Psoas muscle (tissue), 8 donors: ENCODE data around the gene CUL7. TPM values are rescaled to one million over a fixed set of nuclear protein-coding genes. Genes with fewer than 3 reads are reported as not detected.

ENCODE experiments used
- ATAC-seq, 4 donors: fragments of 200-7000 bp; cut with Tn5 transposase; one replicate each; pipeline ENCODE4 v1.9.1; 2020; ENCODE audit warnings: moderate library complexity in 3 of 4, mild to moderate bottlenecking in 2 of 4
- DNase-seq, 2 donors: peaks; one replicate each; pipeline ENCODE4 v3.0.0-alpha.2; 2020
- H3K27ac ChIP-seq: fragments of 200-600 bp; one replicate; pipeline ENCODE4 v1.8.0; 2022
- H3K27me3 ChIP-seq, 3 donors: fragments of 200-600 bp in 1 of 3; one replicate each; pipeline versions ENCODE4 v1.6.1 to v1.8.0; 2013 to 2022; ENCODE audit warnings: low read length in 2 of 3, mild to moderate bottlenecking in 2 of 3, moderate library complexity in 1 of 3; ENCODE audit not compliant: insufficient read depth in 3 of 3
- H3K36me3 ChIP-seq, 2 donors: fragments of 200-600 bp in 1 of 2; one replicate each; pipeline versions ENCODE4 v1.6.1 to v1.8.0; 2013 to 2022; ENCODE audit warnings: low read depth in 1 of 2, mild to moderate bottlenecking in 1 of 2, moderate library complexity in 1 of 2; ENCODE audit not compliant: insufficient read depth in 1 of 2
- H3K4me1 ChIP-seq: fragments of 200-600 bp; one replicate; pipeline ENCODE4 v1.8.0; 2022
- H3K4me3 ChIP-seq: fragments of 200-600 bp; one replicate; pipeline ENCODE4 v1.8.0; 2022; ENCODE audit warnings: mild to moderate bottlenecking
- H3K9me3 ChIP-seq: fragments of 200-600 bp; one replicate; pipeline ENCODE4 v1.8.0; 2022
- CTCF ChIP-seq: fragments of 200-600 bp; IDR thresholded peaks from one replicate; pipeline ENCODE4 v1.8.0; 2022; ENCODE audit warnings: antibody characterized with exemption
- WGBS, 3 donors: extraction: QIAGEN DNeasy Blood & Tissue Kit; methylation state at CpG; one replicate each; pipeline versions ENCODE4 v1.1.6 to v1.1.7; 2013; 5-methylcytosine and 5-hydroxymethylcytosine counted together
- intact Hi-C, 2 donors: fragments of 100-400 bp; cut with DNase I; formaldehyde crosslinking; loops; one replicate each; pipeline versions ENCODE4 v1.11.0 to v1.14.2; 2022
- polyA plus RNA-seq, 3 donors: library from polyadenylated mRNA; stranded (reverse); fragments of 200-250 nt; gene quantifications; one replicate each; pipeline ENCODE4 v1.2.3, GENCODE V29; 2013
- total RNA-seq, 4 donors: library from RNA; stranded (reverse); fragmentation: NEBNext Ultra II Directional in 2 of 4; extraction: Animal tissue kit (Norgen Biotek cat#: 25700) in 2 of 4; gene quantifications; one replicate each; pipeline versions ENCODE4 v1.2.1 to v1.2.4, GENCODE V29; 2021 to 2023
- donor health status: healthy with polysubstance abuse.
- donor health status: DM: no; HTN: no; CAD: no; lungs with moderate emphysema.
- donor health status: Bipolar disorder and iron deficiency.
- donor health status: healthy.
- donor health status: DM: yes; HTN: yes; CAD: no.
- donor health status: DM: no; HTN: no; CAD: no.
- donor health status: DM: no; HTN: no; CAD: no.
- donor health status: DM: yes; HTN: yes; CAD: no.

The CUL7 gene
- total and polyA plus RNA-seq, 7 donors: 6.0 to 23.4 (median 11.5) TPM

- H3K36me3 ChIP-seq: peaks cover 1 to 7% of the 10 kb centered on the region in 2 donors
- H3K4me1 ChIP-seq: no peaks in the 10 kb centered on the region
- H3K27ac ChIP-seq: no peak overlapping the region
- no peak for ATAC-seq
- intact Hi-C loops: no loop called here
- DNase-seq: no peak
- no peak for TF ChIP-seq CTCF
- H3K9me3 ChIP-seq: no peaks in the 10 kb centered on the region
- H3K27me3 ChIP-seq: no peaks in the 10 kb centered on the region
- H3K4me3 ChIP-seq: no peak overlapping the region
Measured at GRCh38 chr6:42996513-42996912, 57.1 kb downstream of the CUL7 start.

GRCh38 chr6:42993445-42993844 lies 60.2 kb downstream of the CUL7 start:
- no peak for DNase-seq
- Histone ChIP-seq H3K9me3 (no peaks in the 10 kb centered on the region), H3K4me1 (peaks cover 3% of the 10 kb centered on the region), H3K4me3 (no peak overlapping the region), H3K27ac (no peak overlapping the region), H3K36me3 (peaks cover 4 to 35% of the 10 kb centered on the region in 2 donors), H3K27me3 (no peaks in the 10 kb centered on the region)
- TF ChIP-seq CTCF: no peak
- intact Hi-C loops: no loop called here
- no peak for ATAC-seq
- 88 to 94% (median 91%) methylated on average over 2 of the region's 2 CpGs for WGBS, 3 donors

- 72 to 82% (median 75%) methylated on average over 5 of the region's 5 CpGs for WGBS, 3 donors
- Histone ChIP-seq H3K9me3 (no peaks in the 10 kb centered on the region), H3K4me1 (peaks cover 30% of the 10 kb centered on the region), H3K36me3 (peaks cover 4 to 35% of the 10 kb centered on the region in 2 donors), H3K4me3 (no peak overlapping the region), H3K27me3 (no peaks in the 10 kb centered on the region), H3K27ac (no peak overlapping the region)
- intact Hi-C loops: loop anchor here in 1 of 2 donors (2.0 kb wide), 1 partner anchor 19 kb away; no protein-coding TSS in a partner anchor
- no peak for TF ChIP-seq CTCF
- DNase-seq (no peak), ATAC-seq (no peak)
Measured at GRCh38 chr6:42989923-42990322, 63.7 kb downstream of the CUL7 start.

- Histone ChIP-seq H3K27me3 (no peaks in the 10 kb centered on the region), H3K4me3 (no peak overlapping the region), H3K27ac (no peak overlapping the region), H3K9me3 (no peaks in the 10 kb centered on the region), H3K4me1 (peaks cover 33% of the 10 kb centered on the region), H3K36me3 (peaks cover 4 to 35% of the 10 kb centered on the region in 2 donors)
- intact Hi-C loops: loop anchor here in 1 of 2 donors (2.0 kb wide), 1 partner anchor 20 kb away; no protein-coding TSS in a partner anchor
- TF ChIP-seq CTCF: no peak
- WGBS, 3 donors: 13 to 17% (median 13%) methylated on average over 1 of the region's 1 CpG
- DNase-seq (no peak), ATAC-seq (no peak)
Measured at GRCh38 chr6:42988486-42989020, 65.1 kb downstream of the CUL7 start.

Other genes with a start within 250 kb of the CUL7 start
- 10 to 100 TPM; 50.7 to 70.4 (median 62.9) TPM for gene RPL7L1, start 174.2 kb downstream of the CUL7 start, total RNA-seq
- 100 to 1,000 TPM in 1 of 3 donors, 10 to 100 TPM in 2; 35.5 to 107 (median 90.6) TPM for gene RPL7L1, start 174.2 kb downstream of the CUL7 start, polyA plus RNA-seq
- gene PTCRA, start 137.8 kb downstream of the CUL7 start, total RNA-seq: not detected
- under 1 TPM in 1 of 3 donors, not detected in 2; 0.09 TPM for gene PTCRA, start 137.8 kb downstream of the CUL7 start, polyA plus RNA-seq
- gene CNPY3, start 124.4 kb downstream of the CUL7 start, total RNA-seq: 10 to 100 TPM in 2 of 4 donors, 1 to 10 TPM in 2; 6.8 to 11.9 (median 9.5) TPM
- 10 to 100 TPM in 2 of 3 donors, 1 to 10 TPM in 1; 5.7 to 13.7 (median 10.8) TPM for gene CNPY3, start 124.4 kb downstream of the CUL7 start, polyA plus RNA-seq
- under 1 TPM in 3 of 4 donors, not detected in 1; 0.34 to 0.74 (median 0.43) TPM for gene GNMT, start 93.1 kb downstream of the CUL7 start, total RNA-seq
- gene GNMT, start 93.1 kb downstream of the CUL7 start, polyA plus RNA-seq: under 1 TPM; 0.09 to 0.21 (median 0.12) TPM
- 10 to 100 TPM; 15.4 to 37.4 (median 25.8) TPM for gene PEX6, start 74.7 kb downstream of the CUL7 start, total RNA-seq
- gene PEX6, start 74.7 kb downstream of the CUL7 start, polyA plus RNA-seq: 10 to 100 TPM; 12.0 to 37.8 (median 16.5) TPM
- gene PPP2R5D, start 69.3 kb downstream of the CUL7 start, total RNA-seq: 10 to 100 TPM; 25.9 to 36.4 (median 31.0) TPM
- gene PPP2R5D, start 69.3 kb downstream of the CUL7 start, polyA plus RNA-seq: 10 to 100 TPM; 25.6 to 46.7 (median 27.1) TPM
- gene MEA1, start 39.9 kb downstream of the CUL7 start, total RNA-seq: 10 to 100 TPM; 20.3 to 27.5 (median 26.9) TPM
- gene MEA1, start 39.9 kb downstream of the CUL7 start, polyA plus RNA-seq: 10 to 100 TPM; 42.5 to 95.2 (median 48.6) TPM
- 100 to 1,000 TPM in 2 of 4 donors, 10 to 100 TPM in 2; 75.2 to 115 (median 99.1) TPM for gene KLHDC3, start 39.6 kb downstream of the CUL7 start, total RNA-seq
- 100 to 1,000 TPM in 1 of 3 donors, 10 to 100 TPM in 2; 61.7 to 198 (median 97.1) TPM for gene KLHDC3, start 39.6 kb downstream of the CUL7 start, polyA plus RNA-seq
- 10 to 100 TPM; 31.0 to 47.3 (median 37.5) TPM for gene RRP36, start 32.2 kb downstream of the CUL7 start, total RNA-seq
- gene RRP36, start 32.2 kb downstream of the CUL7 start, polyA plus RNA-seq: 10 to 100 TPM; 39.7 to 70.5 (median 68.2) TPM
- gene MRPL2, start 5.6 kb upstream of the CUL7 start, total RNA-seq: 100 to 1,000 TPM in 1 of 4 donors, 10 to 100 TPM in 3; 61.3 to 138 (median 94.5) TPM
- gene MRPL2, start 5.6 kb upstream of the CUL7 start, polyA plus RNA-seq: 100 to 1,000 TPM in 1 of 3 donors, 10 to 100 TPM in 2; 91.1 to 139 (median 91.2) TPM
- 10 to 100 TPM; 13.0 to 20.9 (median 15.0) TPM for gene KLC4, start 5.8 kb upstream of the CUL7 start, total RNA-seq
- gene KLC4, start 5.8 kb upstream of the CUL7 start, polyA plus RNA-seq: 10 to 100 TPM; 12.2 to 17.2 (median 13.2) TPM
- gene PTK7, start 22.5 kb upstream of the CUL7 start, total RNA-seq: 1 to 10 TPM in 2 of 4 donors, under 1 TPM in 2; 0.61 to 1.6 (median 1.1) TPM
- under 1 TPM; 0.17 to 0.90 (median 0.23) TPM for gene PTK7, start 22.5 kb upstream of the CUL7 start, polyA plus RNA-seq
- 10 to 100 TPM; 36.4 to 46.6 (median 40.1) TPM for gene SRF, start 117.4 kb upstream of the CUL7 start, total RNA-seq
- gene SRF, start 117.4 kb upstream of the CUL7 start, polyA plus RNA-seq: 10 to 100 TPM; 26.3 to 57.7 (median 34.7) TPM
- gene CUL9, start 128.3 kb upstream of the CUL7 start, total RNA-seq: 10 to 100 TPM in 2 of 4 donors, 1 to 10 TPM in 2; 6.5 to 10.9 (median 9.6) TPM
- 10 to 100 TPM in 2 of 3 donors, 1 to 10 TPM in 1; 6.3 to 10.8 (median 10.7) TPM for gene CUL9, start 128.3 kb upstream of the CUL7 start, polyA plus RNA-seq
- gene DNPH1, start 175.6 kb upstream of the CUL7 start, total RNA-seq: 10 to 100 TPM; 20.7 to 61.9 (median 37.2) TPM
- 10 to 100 TPM; 52.5 to 83.6 (median 55.9) TPM for gene DNPH1, start 175.6 kb upstream of the CUL7 start, polyA plus RNA-seq
- gene TTBK1, start 189.6 kb upstream of the CUL7 start, total RNA-seq: not detected
- gene TTBK1, start 189.6 kb upstream of the CUL7 start, polyA plus RNA-seq: under 1 TPM in 2 of 3 donors, not detected in 1; 0.01 to 0.03 TPM
- gene SLC22A7, start 244.4 kb upstream of the CUL7 start, total RNA-seq: not detected
- not detected for gene SLC22A7, start 244.4 kb upstream of the CUL7 start, polyA plus RNA-seq